Stimulated activated CD4-positive, alpha-beta T cell treated with anti-CD3 and anti-CD28 coated beads, TNF-alpha, amount 100 ng/mL, for 1 hour (primary cell): ENCODE data around the gene FIZ1.
A peak's percentile ranks its signal among the peaks of the same experiment; 100 is the strongest.

Experiments used
- DNase-seq, 3 donors: peaks; one replicate each; pipeline ENCODE4 v3.0.0-alpha.2; 2020; ENCODE audit warnings: low read depth in 3 of 3, low spot score in 1 of 3

FIZ1 gene

DNA sequence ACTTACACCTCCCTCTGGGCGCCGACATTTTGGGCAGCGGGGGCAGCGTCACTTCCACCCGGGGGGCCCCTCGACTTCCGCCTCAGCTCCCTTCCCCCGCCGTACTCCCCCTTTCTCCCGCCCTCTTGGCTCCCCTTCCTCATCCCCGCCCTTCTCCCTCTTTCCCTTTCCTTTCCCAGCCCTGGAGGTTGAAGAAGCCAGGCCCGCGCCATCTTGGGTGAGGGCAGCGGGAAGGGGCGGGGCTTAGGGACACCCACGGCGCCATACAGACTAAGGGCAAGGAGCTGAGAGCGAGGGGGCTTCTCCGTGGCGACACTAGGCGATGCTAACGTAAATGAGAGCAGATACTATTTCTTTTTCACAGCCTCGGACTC lies at the start of gene FIZ1:
Gene FIZ1, minus strand, starts transcription at position 50 of the 374 bp plus-strand sequence. CDS start 1,652 bp downstream, outside the sequence.
- DNase-seq = peak; percentile 90 to 93 (median 91)

DNA sequence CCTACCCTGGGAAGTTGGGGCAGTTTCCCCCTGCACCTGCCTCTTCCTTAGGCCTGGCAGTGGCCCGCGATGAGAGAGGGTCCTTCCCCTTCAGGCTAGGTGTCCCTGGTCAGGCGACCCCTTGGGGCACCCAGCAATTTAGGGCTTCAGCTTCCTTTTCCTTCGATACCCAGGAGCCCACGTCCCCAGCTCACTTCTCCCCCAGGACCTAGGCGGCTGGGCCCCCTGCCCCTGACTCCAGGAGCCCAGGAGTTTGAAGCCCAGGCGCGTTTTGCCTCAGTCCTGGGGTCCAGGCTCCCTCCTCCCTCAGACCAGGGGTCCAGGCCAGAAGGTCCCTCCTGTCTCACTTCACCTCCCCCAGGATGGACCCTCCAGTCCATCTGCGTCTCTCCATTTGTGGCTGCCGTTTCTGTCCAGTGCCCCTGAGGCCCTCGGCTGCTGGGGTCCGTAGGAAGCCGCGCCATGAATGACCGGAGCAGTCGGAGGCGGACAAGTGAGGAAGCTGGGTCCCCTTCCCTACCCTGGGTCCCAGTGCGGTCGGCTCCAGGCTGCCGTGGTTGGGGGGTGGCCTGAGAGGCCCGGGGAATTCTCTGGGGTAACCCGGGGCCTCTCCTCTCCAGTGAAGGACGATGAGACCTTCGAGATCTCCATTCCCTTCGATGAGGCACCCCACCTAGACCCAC lies 49.4 kb upstream of the FIZ1 start:
- no peak for DNase-seq

DNA sequence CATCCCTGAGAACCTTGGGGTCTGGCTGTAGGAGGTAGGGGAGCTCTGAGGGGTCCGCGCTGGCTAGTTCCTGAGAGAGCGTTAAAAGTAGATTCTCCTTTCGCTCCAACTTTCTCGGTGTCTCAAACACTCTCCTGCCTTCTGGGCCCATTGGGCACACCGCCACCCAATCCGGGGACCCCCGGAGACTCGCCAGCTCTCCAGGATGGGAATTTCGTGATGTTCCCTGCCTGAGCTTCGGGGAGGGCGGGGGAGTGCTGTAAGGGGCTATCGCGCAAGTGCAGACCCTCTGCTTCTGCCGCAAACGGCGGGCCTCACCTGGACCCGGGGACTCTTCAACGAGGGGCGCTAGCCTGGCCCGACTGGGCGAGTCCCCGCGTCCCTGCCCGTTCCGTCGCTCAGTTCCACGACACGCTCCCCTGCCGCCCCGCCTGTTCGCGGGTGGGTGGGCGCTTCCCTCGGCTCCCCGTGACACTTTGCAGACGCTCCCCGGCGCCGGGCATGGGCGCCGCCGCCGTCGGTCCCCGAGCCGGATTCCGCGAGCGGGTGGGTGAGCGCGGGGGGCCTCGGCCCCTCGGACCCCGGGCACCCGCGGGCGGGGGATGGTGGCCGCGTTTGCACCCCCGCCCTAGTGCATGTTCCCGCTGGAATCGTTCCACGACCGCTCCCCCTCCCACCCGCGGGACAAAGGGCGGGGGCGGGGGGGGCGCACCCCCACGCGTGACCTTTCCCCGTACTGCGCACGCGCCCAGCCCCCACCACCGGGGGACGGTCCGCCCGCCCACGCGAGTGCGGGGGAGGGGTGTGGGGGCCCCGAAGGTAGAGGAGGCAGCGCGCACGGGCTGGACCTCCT lies 48.6 kb upstream of the FIZ1 start, which contains the start of gene CCDC106:
Gene CCDC106, plus strand, starts transcription at position 481 of the 853 bp plus-strand sequence. CDS start 835 bp downstream, outside the sequence.
- no peak for DNase-seq

GRCh38 chr19:55646889-55647731 lies 47.8 kb upstream of the FIZ1 start:
- no peak for DNase-seq

GRCh38 chr19:55645512-55645881 lies 46.2 kb upstream of the FIZ1 start:
- no peak for DNase-seq

DNA sequence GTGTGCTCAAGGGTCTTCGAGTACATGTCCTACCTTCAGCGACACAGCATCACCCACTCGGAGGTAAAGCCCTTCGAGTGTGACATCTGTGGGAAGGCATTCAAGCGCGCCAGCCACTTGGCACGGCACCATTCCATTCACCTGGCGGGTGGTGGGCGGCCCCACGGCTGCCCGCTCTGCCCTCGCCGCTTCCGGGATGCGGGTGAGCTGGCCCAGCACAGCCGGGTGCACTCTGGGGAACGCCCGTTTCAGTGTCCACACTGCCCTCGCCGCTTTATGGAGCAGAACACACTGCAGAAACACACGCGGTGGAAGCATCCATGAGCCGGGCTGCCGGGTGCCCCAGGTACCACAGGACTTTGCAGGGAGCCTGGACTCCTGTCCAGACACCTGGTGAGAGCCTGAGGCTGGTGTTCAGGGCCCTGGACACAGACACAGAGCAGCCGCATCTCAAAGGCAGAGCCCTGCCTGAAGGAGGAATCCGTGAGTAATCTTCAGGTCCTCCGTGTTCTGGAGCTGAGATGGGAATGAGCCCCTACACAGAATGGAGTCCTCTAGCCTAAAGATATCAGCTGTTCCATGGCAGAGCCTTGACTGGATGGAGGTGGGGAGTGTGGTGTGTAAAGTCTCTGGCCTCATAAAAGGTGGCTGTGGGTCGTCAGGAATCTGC lies 45.7 kb upstream of the FIZ1 start:
- DNase-seq = no peak

DNA sequence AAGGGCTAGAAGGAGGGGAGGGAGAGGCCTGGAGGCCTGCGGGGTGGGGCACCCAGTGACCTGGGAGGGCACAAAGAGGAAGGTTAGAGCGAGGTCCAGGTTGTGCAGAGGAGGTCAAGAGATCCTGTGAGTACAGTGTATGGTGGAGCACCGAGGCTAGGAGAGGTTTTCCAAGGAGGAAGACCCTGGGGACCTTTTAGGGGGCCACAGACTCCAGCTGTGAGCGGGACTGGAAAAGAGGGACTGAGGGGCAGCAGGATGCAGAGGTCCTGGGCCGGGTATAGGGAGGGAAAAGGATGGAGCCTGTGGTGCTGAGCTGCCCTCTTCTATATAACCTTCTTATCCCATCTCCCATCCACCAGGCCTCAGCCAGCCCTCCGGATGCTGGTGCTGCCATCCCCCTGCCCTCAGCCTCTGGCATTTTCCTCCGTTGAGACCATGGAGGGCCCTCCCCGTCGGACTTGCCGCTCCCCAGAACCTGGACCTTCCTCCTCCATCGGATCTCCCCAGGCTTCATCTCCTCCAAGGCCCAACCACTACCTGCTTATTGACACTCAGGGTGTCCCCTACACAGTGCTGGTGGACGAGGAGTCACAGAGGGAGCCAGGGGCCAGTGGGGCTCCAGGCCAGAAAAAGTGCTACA lies 45.0 kb upstream of the FIZ1 start:
- DNase-seq = no peak

GRCh38 chr19:55643887-55644176 lies 44.5 kb upstream of the FIZ1 start:
- DNase-seq = no peak

DNA sequence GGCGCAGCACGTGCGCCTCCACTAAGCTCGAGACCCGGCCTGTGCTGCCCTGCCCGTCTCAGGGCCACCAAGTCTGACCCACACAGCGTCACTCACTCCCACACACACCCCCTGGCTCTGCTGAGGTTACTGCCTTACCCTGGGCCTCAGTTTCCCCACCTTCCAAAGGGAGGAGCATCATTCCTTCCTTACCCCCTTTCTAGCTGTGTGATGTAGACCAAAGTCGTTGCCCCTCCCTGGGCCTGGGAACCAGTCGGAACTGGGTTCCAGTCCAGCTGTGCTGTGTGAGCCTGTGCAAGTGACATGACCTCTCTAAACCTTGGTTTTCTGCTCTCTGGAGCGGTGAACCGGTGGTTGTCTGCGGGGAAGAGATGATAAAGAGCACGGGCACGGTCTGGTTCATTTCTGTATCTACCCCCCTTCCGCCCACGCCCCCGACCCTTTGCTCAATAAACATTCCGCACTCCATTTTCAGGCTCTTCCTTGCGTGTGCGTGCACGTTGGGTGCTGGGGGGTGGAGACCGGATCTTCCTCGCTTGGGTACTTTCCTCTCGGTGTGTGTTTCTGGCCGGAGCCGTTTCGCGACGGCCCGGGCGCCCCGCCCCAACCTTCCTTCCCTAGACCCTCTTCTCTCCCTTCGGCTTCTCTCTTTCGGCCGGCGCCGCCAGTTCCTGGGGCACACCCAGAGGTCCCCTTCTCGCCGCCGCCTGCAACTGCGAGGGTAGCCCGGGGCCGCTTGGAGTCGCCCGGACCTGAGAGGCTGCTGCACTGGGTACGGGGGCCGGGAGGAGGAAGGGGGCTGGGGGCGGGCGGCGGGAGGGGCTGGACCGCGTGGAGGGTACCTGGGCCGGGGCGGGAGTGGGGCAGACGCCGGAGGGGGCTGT lies 43.9 kb upstream of the FIZ1 start, which contains the start of gene ZNF581:
Gene ZNF581, plus strand, starts transcription at position 647 of the 884 bp plus-strand sequence. CDS start 923 bp downstream, outside the sequence.
- DNase-seq = peak in 2 of 3 donors; percentile 63 to 76

- DNase-seq = no peak
Measured at GRCh38 chr19:55642153-55643002, 43.1 kb upstream of the FIZ1 start.

DNA sequence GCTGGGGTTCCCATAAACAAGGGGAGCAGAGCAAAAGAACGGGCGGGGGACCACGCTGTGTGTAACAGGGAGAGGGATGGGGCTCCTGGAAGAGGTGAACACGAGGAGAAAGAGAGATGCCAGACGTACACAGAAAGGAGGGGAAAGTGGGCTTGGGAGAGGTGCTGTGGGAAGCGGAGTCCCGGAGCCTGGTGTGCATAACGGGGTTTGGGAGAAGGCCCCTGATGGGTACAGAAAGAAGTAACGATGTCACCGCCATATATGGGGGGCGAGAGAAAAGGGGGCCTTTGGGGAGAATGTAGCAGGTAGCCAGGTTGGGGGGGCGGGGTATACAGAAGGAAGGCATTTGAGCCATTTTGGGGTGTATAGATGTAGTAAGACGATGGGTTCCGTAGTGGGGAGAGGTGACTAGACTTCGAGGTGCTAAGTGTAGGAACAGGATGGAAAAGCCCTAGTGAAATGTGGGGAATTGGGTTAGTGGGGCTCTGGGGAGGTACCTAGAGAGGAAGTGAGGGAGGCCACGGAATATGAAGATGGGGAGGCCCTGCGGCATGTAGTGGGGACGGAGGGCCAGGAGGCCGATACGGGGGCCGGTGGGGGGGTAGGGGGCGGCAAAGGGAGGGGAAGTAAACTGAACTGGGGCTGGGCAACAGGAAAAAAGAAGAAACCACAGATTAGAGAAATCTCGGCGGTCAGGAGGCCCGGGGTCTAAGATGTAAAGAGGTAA lies 42.3 kb upstream of the FIZ1 start:
- DNase-seq = no peak

- peak in 1 of 3 donors; percentile 64 for DNase-seq
Measured at GRCh38 chr19:55640577-55641425, 41.5 kb upstream of the FIZ1 start, which contains the start of gene ZNF580. Gene ZNF580, plus strand, starts transcription at chr19:55641002. Its CDS starts 1,507 bp downstream, at chr19:55642509.

GRCh38 chr19:55640043-55640576 lies 40.8 kb upstream of the FIZ1 start:
- DNase-seq = peak in 2 of 3 donors; percentile 51 to 54

GRCh38 chr19:55638864-55639359 lies 39.6 kb upstream of the FIZ1 start:
- DNase-seq = no peak

- DNase-seq = no peak
Measured at GRCh38 chr19:55637534-55637933, 38.2 kb upstream of the FIZ1 start.

- DNase-seq = no peak
Measured at GRCh38 chr19:55636723-55637122, 37.4 kb upstream of the FIZ1 start.
